ENCODE results near the gene ITGB1BP1.

DNA sequence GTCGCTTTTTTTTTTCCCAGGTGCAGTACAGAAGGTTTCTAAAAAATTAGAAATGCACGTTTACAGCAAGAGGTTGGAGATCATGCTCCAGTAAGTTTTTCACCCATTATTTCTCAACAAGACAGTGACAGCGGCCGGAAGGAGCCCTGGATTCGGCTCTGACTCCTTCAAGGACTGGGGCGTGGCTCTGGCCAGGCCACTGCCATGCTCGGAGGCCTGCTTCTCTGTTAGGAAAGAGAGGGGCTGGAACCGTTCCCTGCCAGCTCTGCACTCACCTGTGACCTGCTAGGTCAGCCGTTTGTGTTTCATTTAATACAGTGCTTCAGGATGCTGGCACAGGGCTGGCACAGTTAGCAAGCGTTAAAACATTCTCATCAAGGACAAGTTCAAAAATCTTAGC lies 44.4 kb upstream of the ITGB1BP1 start:
- TF ChIP-seq, protein P1, sequence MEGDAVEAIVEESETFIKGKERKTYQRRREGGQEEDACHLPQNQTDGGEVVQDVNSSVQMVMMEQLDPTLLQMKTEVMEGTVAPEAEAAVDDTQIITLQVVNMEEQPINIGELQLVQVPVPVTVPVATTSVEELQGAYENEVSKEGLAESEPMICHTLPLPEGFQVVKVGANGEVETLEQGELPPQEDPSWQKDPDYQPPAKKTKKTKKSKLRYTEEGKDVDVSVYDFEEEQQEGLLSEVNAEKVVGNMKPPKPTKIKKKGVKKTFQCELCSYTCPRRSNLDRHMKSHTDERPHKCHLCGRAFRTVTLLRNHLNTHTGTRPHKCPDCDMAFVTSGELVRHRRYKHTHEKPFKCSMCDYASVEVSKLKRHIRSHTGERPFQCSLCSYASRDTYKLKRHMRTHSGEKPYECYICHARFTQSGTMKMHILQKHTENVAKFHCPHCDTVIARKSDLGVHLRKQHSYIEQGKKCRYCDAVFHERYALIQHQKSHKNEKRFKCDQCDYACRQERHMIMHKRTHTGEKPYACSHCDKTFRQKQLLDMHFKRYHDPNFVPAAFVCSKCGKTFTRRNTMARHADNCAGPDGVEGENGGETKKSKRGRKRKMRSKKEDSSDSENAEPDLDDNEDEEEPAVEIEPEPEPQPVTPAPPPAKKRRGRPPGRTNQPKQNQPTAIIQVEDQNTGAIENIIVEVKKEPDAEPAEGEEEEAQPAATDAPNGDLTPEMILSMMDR (IDR thresholded peaks at IDR 0.05), result no peak
- no peak for TF ChIP-seq POLR2A (IDR thresholded peaks at IDR 0.05)

Data from tibial nerve (tissue), 3 donors.